ENCODE results near the gene GSE1. TPM values are rescaled to one million over a fixed set of nuclear protein-coding genes. Genes with fewer than 3 reads are reported as not detected.

GSE1 gene
- polyA plus RNA-seq, 6 donors from 2014 or later: 1.00 to 8.3 (median 3.9) TPM

DNA sequence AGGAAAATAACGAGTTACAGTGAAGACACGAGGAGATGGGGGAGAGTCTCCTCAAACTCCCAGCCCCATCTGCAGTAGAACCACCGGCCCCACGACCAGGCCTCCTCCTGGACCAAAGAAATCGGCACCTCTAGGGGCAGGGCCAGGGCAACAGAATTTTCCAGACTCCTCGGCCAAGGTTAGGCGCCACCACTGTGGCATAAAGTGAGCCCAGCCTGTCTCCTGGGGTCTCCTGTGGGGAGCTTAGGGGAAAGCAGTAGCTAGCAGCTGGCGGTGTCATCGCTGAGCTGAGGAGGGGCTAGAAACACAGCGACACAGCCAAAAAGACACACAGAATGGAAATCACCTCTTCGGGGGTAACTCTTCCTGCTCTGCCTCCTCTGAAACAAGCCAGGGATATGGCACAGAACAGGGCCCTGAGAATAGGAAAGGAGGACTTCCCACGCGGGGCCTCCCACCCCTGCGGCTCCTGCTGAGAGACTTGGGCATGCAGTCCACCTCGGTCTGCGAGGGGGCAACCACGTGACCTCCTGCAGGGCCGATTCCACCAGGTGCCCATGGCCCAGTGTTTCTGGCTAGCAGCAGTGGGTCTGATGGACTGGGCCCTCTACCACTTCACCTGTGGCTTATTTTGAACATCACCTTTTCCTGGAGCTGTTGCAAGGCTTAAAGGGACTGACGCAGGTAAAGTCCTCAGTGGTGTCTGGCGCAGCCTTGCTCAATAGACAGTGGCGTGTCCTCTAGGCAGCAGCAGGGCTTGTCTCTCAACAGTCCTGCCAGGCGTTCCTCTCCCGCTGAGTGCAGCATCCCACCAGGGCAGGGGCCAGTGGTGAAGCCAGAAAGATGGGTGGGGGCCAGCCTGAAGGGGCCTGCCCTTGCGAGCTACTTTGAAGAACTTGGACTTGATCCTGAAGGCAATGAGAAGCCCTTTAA, 82.3 kb downstream of the GSE1 start:
- Mint-ChIP-seq H3K4me1 (no peaks in the 10 kb centered on the region), H3K27ac (no peak overlapping the region), H3K27me3 (no peaks in the 10 kb centered on the region), H3K4me3 (no peak overlapping the region), H3K36me3 (no peaks in the 10 kb centered on the region), H3K9me3 (no peaks in the 10 kb centered on the region)
- DNase-seq (no peak), ATAC-seq (ENCODE audit: low read depth in 2 of 2) (no peak)

DNA sequence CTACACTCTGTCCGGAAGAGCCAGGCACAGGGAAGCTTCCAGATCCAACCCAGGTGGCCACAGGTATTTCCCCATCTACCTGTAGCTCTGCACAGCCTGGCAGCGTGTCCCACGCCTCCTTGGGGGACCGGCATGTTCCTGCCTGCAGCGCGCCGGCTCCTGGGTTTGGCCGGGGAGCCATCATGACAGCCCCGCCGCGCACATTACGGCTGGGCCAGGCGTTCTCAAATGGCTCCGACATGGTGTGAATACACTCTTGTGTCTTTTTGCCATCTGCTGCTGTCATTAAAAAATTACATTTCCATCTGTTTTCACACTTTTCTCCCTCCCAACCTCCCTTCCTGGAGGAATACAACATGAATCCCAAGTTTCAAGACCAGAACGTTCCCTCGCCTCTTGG, 83.7 kb downstream of the GSE1 start:
- ATAC-seq (ENCODE audit: low read depth in 2 of 2): no peak
- no peaks in the 10 kb centered on the region for H3K4me1 Mint-ChIP-seq
- peak overlapping the region in 1 of 6 donors; percentile 31 for H3K27ac Mint-ChIP-seq
- H3K27me3 Mint-ChIP-seq: no peaks in the 10 kb centered on the region
- no peak for DNase-seq
- H3K36me3 Mint-ChIP-seq: peaks cover 6 to 10% of the 10 kb centered on the region in 2 donors
- peak overlapping the region in 1 of 8 donors; percentile 20 for H3K4me3 Mint-ChIP-seq
- no peaks in the 10 kb centered on the region for H3K9me3 Mint-ChIP-seq

DNA sequence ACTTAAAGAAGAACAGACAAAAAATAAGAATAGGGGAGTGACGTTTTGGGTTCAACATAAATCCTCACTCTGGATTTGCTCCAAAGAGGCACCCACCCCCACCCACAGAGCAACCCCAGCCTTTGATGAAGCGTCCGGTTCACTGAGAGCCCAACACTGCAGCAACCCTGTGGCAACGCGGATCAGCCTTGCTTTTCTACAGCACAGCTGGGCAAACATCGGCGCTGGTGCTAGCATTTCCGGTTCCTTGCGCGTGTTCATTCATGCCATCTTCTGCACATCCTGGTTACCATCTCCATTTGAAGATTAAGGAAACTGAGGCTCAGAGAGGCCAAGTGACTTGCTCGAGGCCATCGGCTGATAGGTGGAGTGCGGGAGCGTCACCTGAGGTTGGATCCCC, 84.3 kb downstream of the GSE1 start:
- no peak for DNase-seq
- peaks cover 7 to 10% of the 10 kb centered on the region in 2 donors for H3K36me3 Mint-ChIP-seq
- H3K27ac Mint-ChIP-seq: no peak overlapping the region

DNA sequence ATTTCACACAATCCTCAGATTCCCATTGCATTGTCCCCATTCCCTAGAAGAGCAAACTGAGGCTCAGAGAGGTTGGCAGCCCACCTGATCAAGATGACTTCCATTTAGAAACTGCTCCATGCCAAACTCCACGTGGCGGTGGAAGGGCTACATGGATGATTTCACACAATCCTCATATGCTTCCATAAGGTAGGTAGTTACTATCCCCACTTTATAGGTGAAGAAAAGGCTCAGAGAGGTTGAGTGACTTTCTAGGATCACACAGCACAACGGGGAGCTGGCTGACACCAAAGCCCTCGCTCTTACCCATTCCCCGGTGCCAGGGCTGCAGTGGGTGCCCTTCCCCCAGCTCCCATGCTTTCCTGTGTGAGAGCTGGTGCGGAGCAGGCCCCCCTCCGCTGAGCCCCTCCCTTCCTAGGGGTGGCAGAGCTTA, 85.4 kb downstream of the GSE1 start:
- peaks cover 7 to 10% of the 10 kb centered on the region in 2 donors for H3K36me3 Mint-ChIP-seq
- peak overlapping the region in 2 of 6 donors; percentile 38 to 71 for H3K27ac Mint-ChIP-seq
- no peaks in the 10 kb centered on the region for H3K9me3 Mint-ChIP-seq

More for the DNA sequence above, 84.3 kb downstream of the GSE1 start:
- ATAC-seq (ENCODE audit: low read depth in 2 of 2): no peak
- H3K9me3 Mint-ChIP-seq: no peaks in the 10 kb centered on the region
- H3K4me1 Mint-ChIP-seq: no peaks in the 10 kb centered on the region
- no peaks in the 10 kb centered on the region for H3K27me3 Mint-ChIP-seq
- H3K4me3 Mint-ChIP-seq: no peak overlapping the region

DNA sequence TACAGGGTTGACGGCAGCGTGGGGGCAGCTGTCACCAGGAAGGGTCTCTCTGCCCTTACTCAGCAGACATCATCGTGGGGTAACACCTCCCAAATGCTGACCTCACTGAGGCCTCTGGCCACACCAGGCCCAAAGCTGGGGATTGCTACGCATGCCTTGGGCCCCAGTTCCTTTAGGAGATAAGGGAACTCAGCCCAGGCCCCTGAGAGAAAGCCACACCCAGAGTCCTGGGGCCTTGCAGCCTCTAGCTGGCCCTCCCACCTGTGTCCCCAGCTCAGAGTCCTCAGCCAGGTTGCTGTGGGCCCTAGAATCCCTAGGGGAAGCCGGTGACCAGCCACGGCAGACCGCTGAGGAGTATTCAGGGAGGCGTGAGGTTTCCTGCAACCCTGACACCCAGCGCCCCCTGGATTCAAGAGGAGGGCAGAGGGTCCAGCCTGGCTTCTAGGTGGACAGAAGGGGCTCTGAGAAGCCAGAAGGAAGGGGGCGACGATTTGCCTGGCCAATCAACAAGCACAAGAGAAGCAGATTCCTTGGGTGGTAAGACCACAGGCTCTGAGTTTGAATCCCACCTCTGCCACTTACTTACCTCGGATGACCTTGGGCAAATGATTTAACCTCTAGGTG, 85.9 kb downstream of the GSE1 start:
- H3K27ac Mint-ChIP-seq: peak overlapping the region in 1 of 6 donors; percentile 71
- no peaks in the 10 kb centered on the region for H3K4me1 Mint-ChIP-seq
- H3K4me3 Mint-ChIP-seq: no peak overlapping the region
- no peak for ATAC-seq (ENCODE audit: low read depth in 2 of 2)
- no peaks in the 10 kb centered on the region for H3K9me3 Mint-ChIP-seq
- peaks cover 7 to 10% of the 10 kb centered on the region in 2 donors for H3K36me3 Mint-ChIP-seq
- no peak for DNase-seq
- H3K27me3 Mint-ChIP-seq: no peaks in the 10 kb centered on the region

More for the DNA sequence above, 85.4 kb downstream of the GSE1 start:
- Mint-ChIP-seq H3K4me1 (no peaks in the 10 kb centered on the region), H3K4me3 (no peak overlapping the region), H3K27me3 (no peaks in the 10 kb centered on the region)
- DNase-seq (no peak), ATAC-seq (ENCODE audit: low read depth in 2 of 2) (no peak)

DNA sequence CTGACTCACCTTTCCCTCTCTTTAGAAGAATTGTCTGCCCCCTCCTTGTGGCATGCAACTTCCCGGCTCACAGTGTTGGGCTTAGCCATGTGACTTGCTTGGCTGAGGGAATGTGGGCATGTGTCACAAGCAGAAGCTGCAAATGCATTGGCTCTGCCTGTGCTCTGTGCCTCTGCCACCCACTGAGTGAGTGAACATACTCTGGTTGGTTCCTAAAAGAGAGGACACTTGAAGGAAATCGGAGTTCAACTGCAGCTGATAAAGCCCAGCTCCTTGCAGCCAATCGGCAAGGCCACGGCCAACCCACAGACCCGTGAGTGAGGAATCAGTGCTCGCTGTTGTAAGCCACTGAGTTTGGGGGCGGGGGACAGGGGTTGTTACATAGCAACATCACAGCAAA, 86.5 kb downstream of the GSE1 start:
- Mint-ChIP-seq H3K9me3 (no peaks in the 10 kb centered on the region), H3K4me1 (no peaks in the 10 kb centered on the region), H3K27me3 (no peaks in the 10 kb centered on the region), H3K36me3 (peaks cover 7 to 10% of the 10 kb centered on the region in 2 donors), H3K4me3 (no peak overlapping the region), H3K27ac (peak overlapping the region in 1 of 6 donors; percentile 54)
- DNase-seq (no peak), ATAC-seq (ENCODE audit: low read depth in 2 of 2) (no peak)

DNA sequence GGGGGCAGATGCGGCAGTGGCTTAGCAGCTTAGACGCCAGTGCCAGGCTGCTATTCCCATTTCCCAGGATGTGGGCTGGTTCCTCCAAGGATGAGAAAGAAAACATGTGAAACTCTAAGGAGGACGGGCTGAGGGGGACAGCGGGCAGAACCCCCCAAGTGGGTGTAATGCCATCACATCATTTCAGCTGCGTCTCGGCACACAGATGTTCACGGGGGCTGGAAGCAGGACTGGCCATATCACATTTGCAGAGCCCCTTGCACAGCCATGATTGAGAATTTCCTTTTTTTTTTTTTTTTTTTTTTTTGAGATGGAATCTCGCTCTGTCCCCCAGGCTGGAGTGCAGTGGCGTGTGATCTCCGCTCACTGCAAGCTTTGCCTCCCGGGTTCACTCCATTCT, 90.9 kb downstream of the GSE1 start:
- no peaks in the 10 kb centered on the region for H3K27me3 Mint-ChIP-seq
- H3K4me1 Mint-ChIP-seq: no peaks in the 10 kb centered on the region
- peaks cover 10 to 15% of the 10 kb centered on the region in 2 donors for H3K36me3 Mint-ChIP-seq
- H3K4me3 Mint-ChIP-seq: no peak overlapping the region
- no peak for ATAC-seq (ENCODE audit: low read depth in 2 of 2)
- H3K9me3 Mint-ChIP-seq: no peaks in the 10 kb centered on the region
- DNase-seq: no peak
- peak overlapping the region in 2 of 6 donors; percentile 36 to 50 for H3K27ac Mint-ChIP-seq

DNA sequence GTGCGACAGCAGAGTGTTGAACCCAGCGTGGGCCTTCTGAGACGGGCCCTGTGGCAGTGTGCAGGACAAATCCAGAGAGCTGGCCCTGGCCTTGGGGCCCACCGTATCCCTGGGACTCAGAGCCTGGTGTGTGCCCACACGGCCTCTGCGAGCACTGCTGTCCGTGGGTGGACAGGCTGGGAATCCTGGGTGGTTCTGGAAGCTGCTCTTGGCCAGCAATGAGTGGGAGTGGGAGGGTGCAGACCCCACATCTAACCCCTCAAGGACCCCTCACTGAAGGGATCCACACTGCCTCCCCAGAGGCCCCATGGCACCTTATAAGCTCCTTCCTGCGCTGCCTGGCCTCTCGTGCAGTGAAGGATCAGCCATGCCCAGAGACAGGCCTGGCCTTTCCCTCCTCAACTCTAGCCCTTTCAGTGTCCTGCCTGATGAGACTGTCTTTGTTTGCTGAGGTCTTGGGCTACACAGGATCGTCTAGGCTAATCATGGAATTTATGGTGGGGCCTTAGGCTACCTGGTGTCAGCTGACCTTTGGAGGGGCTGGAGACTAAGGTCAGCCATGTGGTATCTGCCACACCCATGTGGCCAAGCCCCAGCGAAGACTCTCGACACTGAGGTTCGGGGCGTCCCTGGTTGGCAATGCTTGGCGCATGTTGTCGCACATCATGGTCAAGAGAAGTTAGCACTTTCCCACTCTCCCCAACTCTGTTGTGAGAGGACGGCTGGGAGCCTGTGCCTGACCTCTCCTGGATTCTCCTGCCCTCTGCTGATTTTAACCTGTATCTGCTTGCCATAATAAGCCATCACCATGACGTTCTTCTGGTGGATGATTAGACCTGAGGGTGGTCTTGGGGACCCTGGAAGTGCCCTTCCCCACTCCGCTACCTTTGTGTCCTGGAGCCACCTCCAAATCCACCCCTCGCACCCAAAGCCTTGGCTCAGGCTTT, 92.1 kb downstream of the GSE1 start:
- DNase-seq: no peak
- no peaks in the 10 kb centered on the region for H3K4me1 Mint-ChIP-seq
- H3K9me3 Mint-ChIP-seq: no peaks in the 10 kb centered on the region
- no peak for ATAC-seq (ENCODE audit: low read depth in 2 of 2)
- H3K27ac Mint-ChIP-seq: peak overlapping the region in 3 of 6 donors; percentile 56 to 63 (median 63)
- no peak overlapping the region for H3K4me3 Mint-ChIP-seq
- peaks cover 10 to 15% of the 10 kb centered on the region in 2 donors for H3K36me3 Mint-ChIP-seq
- H3K27me3 Mint-ChIP-seq: no peaks in the 10 kb centered on the region

DNA sequence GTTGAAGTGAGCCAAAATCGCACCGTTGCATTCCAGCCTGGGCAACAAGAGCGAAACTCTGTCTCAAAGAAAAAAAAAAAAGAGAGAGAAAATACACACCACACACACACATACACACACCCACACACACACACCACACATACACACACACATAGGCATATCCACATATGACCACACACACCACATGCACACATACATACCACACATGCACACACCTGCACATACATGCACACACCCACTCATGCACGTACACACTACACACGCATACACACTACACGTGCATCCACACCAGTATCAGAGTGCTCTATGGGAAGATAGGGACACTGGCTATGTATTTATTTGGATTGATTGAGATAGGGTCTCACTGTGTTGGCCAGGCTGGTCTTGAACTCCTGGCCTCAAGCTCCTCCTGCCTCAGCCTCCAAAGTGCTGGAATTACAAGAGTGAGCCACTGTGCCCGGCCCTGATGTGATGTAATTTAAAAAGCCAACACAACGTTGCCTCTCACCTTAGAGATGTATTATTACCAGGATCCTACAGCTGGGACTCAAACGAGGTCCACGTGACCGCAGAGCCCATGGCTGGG, 93.4 kb downstream of the GSE1 start:
- Mint-ChIP-seq H3K4me3 (no peak overlapping the region), H3K4me1 (peaks cover 0 to 4% (median 0%) of the 10 kb centered on the region in 3 donors), H3K9me3 (no peaks in the 10 kb centered on the region), H3K27ac (no peak overlapping the region), H3K36me3 (peaks cover 7 to 20% of the 10 kb centered on the region in 2 donors), H3K27me3 (no peaks in the 10 kb centered on the region)
- DNase-seq: no peak
- no peak for ATAC-seq (ENCODE audit: low read depth in 2 of 2)

DNA sequence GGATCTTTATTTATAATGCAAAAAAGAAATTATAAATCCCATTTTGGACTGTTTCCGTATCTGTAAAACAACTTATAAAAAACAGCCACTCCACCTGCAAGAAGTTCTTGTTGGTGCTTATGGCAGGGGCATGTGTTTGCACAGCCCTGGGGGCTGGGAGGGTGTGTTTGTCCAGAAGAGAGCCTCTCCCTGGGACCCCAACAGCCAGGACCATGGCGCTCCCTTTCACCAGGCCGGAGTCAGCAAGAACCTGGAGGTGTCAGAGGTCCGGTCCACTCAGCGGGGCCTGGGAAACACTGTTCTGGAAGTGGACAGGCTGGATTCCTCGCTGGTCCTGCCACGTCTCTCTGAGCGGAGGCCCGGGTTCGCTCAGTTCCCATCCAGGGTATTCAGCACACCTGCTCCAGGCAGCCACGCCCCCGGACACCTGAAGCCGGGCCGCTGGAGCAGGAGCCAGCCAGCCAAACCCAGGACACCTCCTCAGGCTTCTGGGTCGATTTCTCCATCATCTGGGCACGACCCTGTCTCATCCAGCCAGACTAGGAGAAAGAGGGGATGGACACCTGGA, 94.5 kb downstream of the GSE1 start:
- ATAC-seq (ENCODE audit: low read depth in 2 of 2): no peak
- no peak for DNase-seq
- Mint-ChIP-seq H3K4me3 (no peak overlapping the region), H3K4me1 (peaks cover 0 to 4% (median 0%) of the 10 kb centered on the region in 3 donors), H3K9me3 (peaks cover 0 to 10% (median 4%) of the 10 kb centered on the region in 7 donors), H3K27me3 (no peaks in the 10 kb centered on the region), H3K27ac (no peak overlapping the region), H3K36me3 (peaks cover 13 to 27% of the 10 kb centered on the region in 2 donors)

DNA sequence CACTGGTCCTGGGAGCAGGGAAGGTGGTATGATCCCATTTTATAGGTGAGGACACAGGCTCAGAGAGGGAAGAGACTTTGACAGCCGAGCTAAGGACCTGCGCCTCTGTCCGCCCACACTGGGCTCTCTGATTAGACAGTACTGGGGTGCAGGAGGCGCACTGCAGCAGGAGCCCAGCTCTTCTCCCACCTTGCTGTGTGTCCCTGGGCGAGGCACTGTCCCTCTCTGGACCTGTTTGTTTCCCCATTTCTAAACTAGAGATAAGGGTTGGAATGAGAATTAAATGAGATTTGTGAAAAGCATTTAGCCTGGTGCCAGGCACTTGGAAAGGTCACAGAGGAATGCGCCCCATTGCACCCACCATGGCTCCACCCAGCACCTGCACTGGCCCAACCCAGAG, 95.2 kb downstream of the GSE1 start:
- Mint-ChIP-seq H3K4me1 (peaks cover 0 to 4% (median 0%) of the 10 kb centered on the region in 3 donors), H3K27me3 (no peaks in the 10 kb centered on the region), H3K27ac (no peak overlapping the region), H3K36me3 (peaks cover 20 to 34% of the 10 kb centered on the region in 2 donors), H3K4me3 (no peak overlapping the region), H3K9me3 (peaks cover 0 to 13% (median 4%) of the 10 kb centered on the region in 7 donors)
- no peak for DNase-seq
- no peak for ATAC-seq (ENCODE audit: low read depth in 2 of 2)

DNA sequence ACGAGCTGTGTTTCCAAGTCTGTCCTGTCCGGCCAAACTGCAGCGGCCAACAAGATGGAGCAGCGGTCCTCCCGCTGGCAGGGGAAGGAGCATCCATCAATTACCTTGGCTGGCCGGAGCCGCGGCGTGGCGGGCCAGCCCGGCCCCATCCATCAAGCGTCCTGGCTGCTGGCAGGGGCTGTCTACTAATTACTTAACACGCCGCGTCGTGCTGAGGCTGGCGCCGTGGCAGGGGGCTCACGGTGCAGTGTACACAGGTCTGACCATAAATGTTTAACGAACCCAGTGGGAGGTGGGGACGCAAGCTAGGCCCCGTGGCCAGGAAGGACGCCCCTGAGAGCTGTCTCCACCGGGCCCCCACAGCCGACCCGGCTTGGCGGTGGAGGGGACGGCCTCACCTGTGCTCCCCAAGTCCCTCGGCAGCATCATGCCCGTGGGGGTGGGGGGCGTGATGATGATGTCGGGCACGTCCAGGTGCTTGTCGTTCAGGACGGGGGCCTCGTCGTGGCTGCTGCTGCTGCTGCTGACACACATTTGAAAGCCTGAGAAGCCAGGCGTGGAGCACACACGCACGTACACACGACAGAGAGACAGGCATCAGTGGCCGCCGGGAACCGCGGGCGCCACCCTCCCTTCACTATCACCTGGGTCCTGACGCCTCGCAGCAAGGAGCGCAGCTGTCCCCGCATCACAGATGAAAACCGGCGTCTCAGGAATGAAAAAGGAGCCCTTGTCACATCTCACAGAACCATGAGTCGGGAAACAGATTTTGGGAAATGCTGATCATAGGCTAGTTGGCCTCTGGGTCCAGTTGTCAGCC, 96.9 kb downstream of the GSE1 start:
- ATAC-seq (ENCODE audit: low read depth in 2 of 2): no peak
- Mint-ChIP-seq H3K36me3 (peaks cover 22 to 35% of the 10 kb centered on the region in 2 donors), H3K27ac (peak overlapping the region in 1 of 6 donors; percentile 3), H3K9me3 (peaks cover 0 to 13% (median 4%) of the 10 kb centered on the region in 7 donors), H3K27me3 (no peaks in the 10 kb centered on the region), H3K4me3 (no peak overlapping the region), H3K4me1 (peaks cover 0 to 4% (median under 1%) of the 10 kb centered on the region in 3 donors)
- no peak for DNase-seq

Data from naive B cell (primary cell).